Endothelial cell of umbilical vein (primary cell): Measurements from ENCODE around the gene MFSD6. TPM values are rescaled to one million over a fixed set of nuclear protein-coding genes. Genes with fewer than 3 reads are reported as not detected.

ENCODE experiments used
- BruUV-seq: library from RNA; stranded (reverse); fragments of 400-500 nt; replicated peaks from 2 replicates; lab custom pipeline; 2021; lab: Mats Ljungman, UMichigan
- CTCF ChIA-PET: fragments of 300-600, 350-600 bp; sonication (Branson Sonifier 250); formaldehyde crosslinking; loops from one replicate; lab custom pipeline; 2021; ENCODE audit warnings: antibody characterized with exemption, inconsistent platforms; lab: Charles Lee
- POLR2A ChIA-PET: fragments of 300-600, 350-600 bp; sonication (Branson Sonifier 250); formaldehyde crosslinking; loops from one replicate; lab custom pipeline; 2021; ENCODE audit warnings: antibody characterized with exemption, inconsistent platforms; lab: Charles Lee
- DNase-seq: peaks from one replicate; pipeline ENCODE4 v3.0.0-alpha.2; 2011; ENCODE audit warnings: low read depth, low spot score
- FAIRE-seq: peaks from 2 replicates; lab custom pipeline; 2011; peaks lifted over from hg19 to GRCh38; lab: Jason Lieb, UNC
- H2AFZ ChIP-seq: 2 replicates; pipeline ENCODE4 v1.6.0; 2012; ENCODE audit warnings: low read depth, low read length, control low read depth, inconsistent platforms
- H3K27ac ChIP-seq: 2 replicates; pipeline ENCODE4 v1.5.1; 2011; ENCODE audit warnings: low read depth, mild to moderate bottlenecking, control low read depth, low read length, moderate library complexity; ENCODE audit not compliant: insufficient read depth
- H3K27me3 ChIP-seq, 2 experiments: 2 replicates each; pipeline versions ENCODE4 v1.6.0 to v1.6.1; 2011; ENCODE audit warnings: low read length in 2 of 2, mixed read lengths in 1 of 2; ENCODE audit not compliant: control insufficient read depth in 2 of 2, insufficient read depth in 2 of 2
- H3K36me3 ChIP-seq, 2 experiments: 2 replicates in 1 of 2; 3 replicates in 1 of 2; pipeline ENCODE4 v1.5.1; 2011; ENCODE audit warnings: low read length in 2 of 2, mild to moderate bottlenecking in 1 of 2, moderate library complexity in 1 of 2; ENCODE audit not compliant: control insufficient read depth in 2 of 2, insufficient read depth in 2 of 2; ENCODE audit errors: extremely low read depth in 1 of 2
- H3K4me1 ChIP-seq: 3 replicates; pipeline ENCODE4 v1.5.1; 2011; ENCODE audit warnings: mild to moderate bottlenecking, low read length; ENCODE audit not compliant: control insufficient read depth, insufficient read depth; ENCODE audit errors: extremely low read depth
- H3K4me2 ChIP-seq: 2 replicates; pipeline ENCODE4 v1.6.1; 2011; ENCODE audit warnings: low read length, control low read depth, mixed read lengths; ENCODE audit not compliant: insufficient read depth
- H3K4me3 ChIP-seq, 3 experiments: fragments of 200-600 bp in 1 of 3; sonication (generic), shearing (Covaris generic) in 1 of 3; replicated peaks in 1 of 3; 2 replicates each; pipeline ENCODE4 v1.5.1; 2011 to 2016; ENCODE audit warnings: control low read depth in 3 of 3, low read length in 3 of 3, mild to moderate bottlenecking in 2 of 3, inconsistent platforms in 1 of 3, low read depth in 1 of 3, moderate library complexity in 1 of 3; ENCODE audit not compliant: insufficient read depth in 1 of 3
- H3K79me2 ChIP-seq: 2 replicates; pipeline ENCODE4 v1.6.0; 2012; ENCODE audit warnings: low read length, inconsistent platforms; ENCODE audit not compliant: control insufficient read depth, insufficient read depth
- H3K9ac ChIP-seq: replicated peaks from 2 replicates; pipeline ENCODE3; 2011; ENCODE audit warnings: low read length, control low read depth; ENCODE audit not compliant: insufficient read depth; ENCODE audit errors: extremely low read depth
- H3K9me1 ChIP-seq: replicated peaks from 3 replicates; pipeline ENCODE4 v1.6.0; 2011; ENCODE audit warnings: mild to moderate bottlenecking, low read length; ENCODE audit not compliant: control insufficient read depth, insufficient read depth; ENCODE audit errors: extremely low read depth
- H3K9me3 ChIP-seq: replicated peaks from 2 replicates; pipeline ENCODE4 v1.5.1; 2012; ENCODE audit warnings: low read length, inconsistent platforms; ENCODE audit not compliant: control insufficient read depth, insufficient read depth
- H4K20me1 ChIP-seq: replicated peaks from 2 replicates; pipeline ENCODE3; 2011; ENCODE audit warnings: mild to moderate bottlenecking, low read length; ENCODE audit not compliant: control insufficient read depth, insufficient read depth; ENCODE audit errors: extremely low read depth
- EZH2 ChIP-seq: IDR thresholded peaks from 2 replicates; pipeline ENCODE4 v1.6.1; 2012; ENCODE audit warnings: borderline replicate concordance, low read depth, mild to moderate bottlenecking, moderate library complexity, low read length, inconsistent platforms; ENCODE audit not compliant: severe bottlenecking
- FOS ChIP-seq: IDR thresholded peaks from 2 replicates; pipeline ENCODE4 v1.6.1; 2011; ENCODE audit warnings: mild to moderate bottlenecking, low read length, moderate library complexity, borderline replicate concordance; ENCODE audit not compliant: insufficient read depth
- GATA2 ChIP-seq: IDR thresholded peaks from 2 replicates; pipeline ENCODE4 v1.7.0; 2011; ENCODE audit warnings: low read depth, mild to moderate bottlenecking, moderate library complexity, mixed read lengths, low read length; ENCODE audit not compliant: insufficient read length, insufficient read depth
- JUN ChIP-seq: IDR thresholded peaks from 2 replicates; pipeline ENCODE4 v1.6.1; 2011; ENCODE audit warnings: borderline replicate concordance, low read depth; ENCODE audit not compliant: insufficient read length, insufficient read depth
- MYC ChIP-seq: IDR thresholded peaks from one replicate; pipeline ENCODE4 v1.6.1; 2011; ENCODE audit warnings: mild to moderate bottlenecking, low read depth, low read length
- POLR2A ChIP-seq: IDR thresholded peaks from 2 replicates; pipeline ENCODE4 v1.6.1; 2012; ENCODE audit warnings: low read depth, mild to moderate bottlenecking, control low read depth, low read length
- POLR2AphosphoS5 ChIP-seq: IDR thresholded peaks from 2 replicates; pipeline ENCODE4 v1.6.1; 2012; ENCODE audit warnings: low read depth, mild to moderate bottlenecking, control low read depth, low read length, moderate library complexity; ENCODE audit not compliant: insufficient read depth
- dilution Hi-C: fragments of 300-500 bp; cut with MboI; formaldehyde crosslinking; loops from one replicate; pipeline ENCODE4 v1.15.0; 2019; ENCODE audit warnings: low sequenced_read_pairs; ENCODE audit not compliant: extremely low pct_ligation_motif_present
- intact Hi-C: fragments of 100-400 bp; cut with micrococcal nuclease; formaldehyde crosslinking; loops from one replicate; pipeline ENCODE4 v1.10.0; 2022
- polyA plus RNA-seq, 4 experiments: library from polyadenylated mRNA; depleted of rRNA in 3 of 4; stranded (reverse) in 3 of 4; unstranded in 1 of 4; fragments of >200 nt; gene quantifications; 2 replicates each; pipeline versions ENCODE4 v1.2.1 to v1.2.3, GENCODE V29; 2011 to 2012; ENCODE audit warnings: missing spikeins in 1 of 4
- total RNA-seq: library from RNA; stranded (reverse); gene quantifications from 2 replicates; pipeline ENCODE4 v1.2.3, GENCODE V29; 2021
- TF ChIP-seq, protein P1 (sequence below), 2 donors: IDR thresholded peaks; 1 replicate in 1 of 2; 2 replicates in 1 of 2; pipeline ENCODE4 v1.5.1; 2011; ENCODE audit warnings: low read length in 2 of 2, mild to moderate bottlenecking in 2 of 2, moderate library complexity in 2 of 2, control low read depth in 1 of 2, inconsistent platforms in 1 of 2, low read depth in 1 of 2; ENCODE audit not compliant: insufficient read depth in 1 of 2; ENCODE audit errors: extremely low read depth in 1 of 2
- TF ChIP-seq, protein P2 (sequence below): IDR thresholded peaks from 2 replicates; pipeline ENCODE4 v1.6.1; 2011; ENCODE audit not compliant: insufficient read depth, insufficient read length

Gene MFSD6
- total and polyA plus RNA-seq, 2 donors (not counting 3 experiments of a cell fraction or from before 2014, with no cell fraction given), result 4.3 to 4.5 TPM

DNA sequence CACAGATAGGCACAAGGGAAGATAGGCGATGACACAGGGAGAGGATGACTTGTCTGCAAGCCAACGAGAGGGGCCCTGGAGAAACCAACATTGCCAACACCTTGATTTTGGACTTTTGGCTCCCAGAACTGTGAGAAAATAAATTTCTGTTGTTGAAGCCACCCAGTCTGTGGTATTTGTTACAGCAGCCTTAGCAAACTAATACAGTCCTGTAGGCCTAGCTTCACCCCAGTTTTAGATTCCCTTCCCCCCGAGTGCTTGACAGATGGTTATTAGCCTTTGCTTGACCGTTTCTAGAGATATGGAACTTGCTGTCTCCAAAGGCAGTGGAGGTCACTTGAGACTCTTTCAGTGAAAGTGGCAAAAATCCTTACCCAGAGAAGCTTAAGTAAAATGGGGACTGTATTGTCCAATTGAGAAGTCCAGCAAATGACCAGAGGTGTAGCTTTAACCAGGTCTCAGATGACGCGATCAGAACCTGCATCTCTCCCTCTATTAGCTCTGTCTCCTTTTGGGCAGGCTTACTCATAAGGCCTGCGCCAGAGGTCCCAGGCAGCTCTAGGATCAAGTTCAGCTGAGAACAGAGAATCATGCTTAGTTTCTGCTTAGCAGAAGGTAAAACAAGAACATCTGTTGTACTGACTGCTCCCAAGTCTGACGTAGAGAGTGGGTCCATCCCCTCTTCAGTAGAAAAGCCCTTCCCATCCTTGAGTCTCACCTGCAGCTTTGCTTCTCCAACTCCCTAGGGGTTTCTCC, 50.4 kb downstream of the MFSD6 start:
- TF ChIP-seq MYC (no peak), POLR2A (no peak), JUN (no peak), GATA2 (no peak), EZH2 (no peak), FOS (no peak), POLR2AphosphoS5 (no peak)
- TF ChIP-seq, protein P1, sequence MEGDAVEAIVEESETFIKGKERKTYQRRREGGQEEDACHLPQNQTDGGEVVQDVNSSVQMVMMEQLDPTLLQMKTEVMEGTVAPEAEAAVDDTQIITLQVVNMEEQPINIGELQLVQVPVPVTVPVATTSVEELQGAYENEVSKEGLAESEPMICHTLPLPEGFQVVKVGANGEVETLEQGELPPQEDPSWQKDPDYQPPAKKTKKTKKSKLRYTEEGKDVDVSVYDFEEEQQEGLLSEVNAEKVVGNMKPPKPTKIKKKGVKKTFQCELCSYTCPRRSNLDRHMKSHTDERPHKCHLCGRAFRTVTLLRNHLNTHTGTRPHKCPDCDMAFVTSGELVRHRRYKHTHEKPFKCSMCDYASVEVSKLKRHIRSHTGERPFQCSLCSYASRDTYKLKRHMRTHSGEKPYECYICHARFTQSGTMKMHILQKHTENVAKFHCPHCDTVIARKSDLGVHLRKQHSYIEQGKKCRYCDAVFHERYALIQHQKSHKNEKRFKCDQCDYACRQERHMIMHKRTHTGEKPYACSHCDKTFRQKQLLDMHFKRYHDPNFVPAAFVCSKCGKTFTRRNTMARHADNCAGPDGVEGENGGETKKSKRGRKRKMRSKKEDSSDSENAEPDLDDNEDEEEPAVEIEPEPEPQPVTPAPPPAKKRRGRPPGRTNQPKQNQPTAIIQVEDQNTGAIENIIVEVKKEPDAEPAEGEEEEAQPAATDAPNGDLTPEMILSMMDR (IDR thresholded peaks at IDR 0.05; ENCODE audit: extremely low read depth in 1 of 2, insufficient read depth in 1 of 2, low read depth in 1 of 2, low read length in 2 of 2), result no peak
- TF ChIP-seq, protein P2, sequence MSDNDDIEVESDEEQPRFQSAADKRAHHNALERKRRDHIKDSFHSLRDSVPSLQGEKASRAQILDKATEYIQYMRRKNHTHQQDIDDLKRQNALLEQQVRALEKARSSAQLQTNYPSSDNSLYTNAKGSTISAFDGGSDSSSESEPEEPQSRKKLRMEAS, result no peak
- no peak overlapping the region for H3K27ac ChIP-seq
- no peaks in the 10 kb centered on the region for H3K4me1 ChIP-seq
- no peaks in the 10 kb centered on the region for H3K36me3 ChIP-seq
- no peaks in the 10 kb centered on the region for H3K79me2 ChIP-seq
- H4K20me1 ChIP-seq, result no peaks in the 10 kb centered on the region
- H2AFZ ChIP-seq, result no peak overlapping the region
- ChIA-PET CTCF (interaction anchor here (1.0 to 2.0 kb wide), 3 partner anchors 8 to 54 kb away, joined by 3 to 8 read pairs (median 4); no protein-coding TSS in a partner anchor), POLR2A (no interaction called here)
- H3K9me3 ChIP-seq, result no peaks in the 10 kb centered on the region
- H3K27me3 ChIP-seq, result no peaks in the 10 kb centered on the region
- H3K9ac ChIP-seq, result no peak overlapping the region
- DNase-seq (no peak), FAIRE-seq (no peak)
- intact Hi-C loops (no loop called here), dilution Hi-C loops (no loop called here)
- H3K4me3 ChIP-seq, result no peak overlapping the region
- no TSS peak for BruUV-seq
- no peak overlapping the region for H3K4me2 ChIP-seq
- H3K9me1 ChIP-seq, result peaks cover 2% of the 10 kb centered on the region
